SIG-M5 (cell line): ENCODE results near the gene PRRT4.

ENCODE experiments used
- DNase-seq: peaks from one replicate; lab custom pipeline; 2025; lab: John Stamatoyannopoulos, UW

The PRRT4 gene

GRCh38 chr7:128395748-128396147, 34.3 kb upstream of the PRRT4 start:
- no peak for DNase-seq

GRCh38 chr7:128394904-128395496, 33.5 kb upstream of the PRRT4 start:
- DNase-seq: no peak

GRCh38 chr7:128393526-128394330, 32.2 kb upstream of the PRRT4 start:
- DNase-seq: no peak

GRCh38 chr7:128392446-128393327, 31.2 kb upstream of the PRRT4 start:
- no peak for DNase-seq

- DNase-seq: no peak
These were observed 30.3 kb upstream of the PRRT4 start for GRCh38 chr7:128391805-128392204.

- DNase-seq: no peak
These were observed 29.5 kb upstream of the PRRT4 start for GRCh38 chr7:128390871-128391565.

GRCh38 chr7:128389618-128390329, 28.3 kb upstream of the PRRT4 start:
- no peak for DNase-seq

GRCh38 chr7:128389085-128389617, 27.7 kb upstream of the PRRT4 start:
- DNase-seq: no peak

- no peak for DNase-seq
These were observed 26.6 kb upstream of the PRRT4 start for GRCh38 chr7:128388145-128388485.

- DNase-seq: no peak
These were observed 26.0 kb upstream of the PRRT4 start for GRCh38 chr7:128387216-128388144.

- no peak for DNase-seq
These were observed 24.8 kb upstream of the PRRT4 start for GRCh38 chr7:128385988-128386925.

- no peak for DNase-seq
These were observed 23.2 kb upstream of the PRRT4 start for GRCh38 chr7:128384726-128385125.

- no peak for DNase-seq
These were observed 22.3 kb upstream of the PRRT4 start for GRCh38 chr7:128383776-128384175.

GRCh38 chr7:128381161-128381821, 19.8 kb upstream of the PRRT4 start:
- no peak for DNase-seq

- no peak for DNase-seq
These were observed 19.1 kb upstream of the PRRT4 start for GRCh38 chr7:128380483-128381106.

GRCh38 chr7:128379900-128380479, 18.5 kb upstream of the PRRT4 start:
- no peak for DNase-seq

- DNase-seq: no peak
These were observed 17.1 kb upstream of the PRRT4 start for GRCh38 chr7:128378637-128379036.

- no peak for DNase-seq
These were observed 14.6 kb upstream of the PRRT4 start for GRCh38 chr7:128376077-128376476.
